Cardiac muscle cell (in vitro differentiated cells and primary cell): ENCODE measurements around the gene POU6F2. TPM values are rescaled to one million over a fixed set of nuclear protein-coding genes. Genes with fewer than 3 reads are reported as not detected.
"Not testable (repeated sequence)": the region's sequence is repeated elsewhere in the genome, so short reads cannot be mapped to it uniquely, and the experiment has no call there.

Experiments
- DNase-seq, 2 donors: peaks; one replicate each; pipeline versions ENCODE4 v3.0.0 to v3.0.0-alpha.2; 2010 to 2017; ENCODE audit warnings: low read depth in 1 of 2, low spot score in 1 of 2
- H3K27ac ChIP-seq: fragments of 200-600 bp; sonication (generic); 2 replicates; pipeline ENCODE4 v1.5.1; 2016
- H3K27me3 ChIP-seq: fragments of 200-600 bp; sonication (generic); 2 replicates; pipeline ENCODE4 v1.6.0; 2016; ENCODE audit warnings: control low read depth
- H3K36me3 ChIP-seq: fragments of 200-600 bp; sonication (generic); 2 replicates; pipeline ENCODE4 v1.5.1; 2016; ENCODE audit warnings: control low read depth
- H3K4me1 ChIP-seq: fragments of 200-600 bp; sonication (generic); 2 replicates; pipeline ENCODE4 v1.8.1; 2017; ENCODE audit warnings: low read depth, mild to moderate bottlenecking, mixed run types
- H3K4me3 ChIP-seq: fragments of 200-600 bp; sonication (generic); 2 replicates; pipeline ENCODE4 v1.5.1; 2016; ENCODE audit warnings: mild to moderate bottlenecking
- H3K9me3 ChIP-seq: fragments of 200-600 bp; sonication (generic); 2 replicates; pipeline ENCODE4 v1.5.1; 2017; ENCODE audit warnings: low read depth, mild to moderate bottlenecking, control low read depth
- CTCF ChIP-seq: IDR thresholded peaks from 2 replicates; pipeline ENCODE4 v1.5.1; 2012; ENCODE audit warnings: low read depth, mild to moderate bottlenecking, low read length
- polyA plus RNA-seq: library from polyadenylated mRNA; unstranded; fragments of >200 nt; fragmentation: Nextera tagmentation; extraction: Ambion mirVana; gene quantifications from 2 replicates; pipeline ENCODE4 v1.2.1, GENCODE V29; 2016
- total RNA-seq: library from RNA; depleted of rRNA; stranded (reverse); fragments of >200 nt; gene quantifications from 2 replicates; pipeline ENCODE4 v1.2.3, GENCODE V29; 2016

Gene POU6F2
- total and polyA plus RNA-seq, 2 experiments from 2014 or later = 1.7 to 3.6 TPM

DNA sequence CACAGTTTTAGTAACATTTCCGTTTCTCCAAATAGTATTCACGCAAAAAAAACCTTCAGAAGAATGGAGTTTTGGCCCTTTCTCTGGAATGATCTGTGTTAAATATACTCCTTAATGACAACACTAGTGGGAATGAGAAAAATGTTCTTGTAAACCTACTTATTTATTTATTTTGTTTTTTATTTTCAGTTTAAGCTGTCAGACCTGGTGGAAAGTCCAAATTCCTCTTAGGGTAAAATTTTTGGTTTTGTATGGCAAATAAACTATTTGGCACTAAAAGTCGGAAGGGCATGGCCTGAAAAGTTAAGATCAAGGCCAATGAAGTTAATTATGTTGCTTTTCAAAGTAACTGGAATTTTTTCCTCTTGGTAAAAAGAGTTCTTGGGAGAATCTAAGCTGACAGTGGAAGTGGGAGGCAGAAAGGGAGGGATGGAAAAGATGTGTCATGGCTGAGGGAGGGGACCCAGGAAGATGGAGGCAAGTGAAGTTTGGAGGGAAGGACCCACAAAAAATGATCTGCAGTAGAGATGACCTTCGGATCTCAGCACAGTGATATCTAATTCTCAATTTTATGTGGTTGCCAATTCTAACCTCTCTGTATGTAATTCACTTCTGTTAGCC is 35.2 kb upstream of the POU6F2 start:
- TF ChIP-seq CTCF = no peak
- no peaks in the 10 kb centered on the region for H3K9me3 ChIP-seq
- H3K4me1 ChIP-seq = no peaks in the 10 kb centered on the region
- no peak for DNase-seq
- no peak overlapping the region for H3K27ac ChIP-seq
- H3K36me3 ChIP-seq = no peaks in the 10 kb centered on the region
- no peak overlapping the region for H3K4me3 ChIP-seq
- H3K27me3 ChIP-seq = no peaks in the 10 kb centered on the region

DNA sequence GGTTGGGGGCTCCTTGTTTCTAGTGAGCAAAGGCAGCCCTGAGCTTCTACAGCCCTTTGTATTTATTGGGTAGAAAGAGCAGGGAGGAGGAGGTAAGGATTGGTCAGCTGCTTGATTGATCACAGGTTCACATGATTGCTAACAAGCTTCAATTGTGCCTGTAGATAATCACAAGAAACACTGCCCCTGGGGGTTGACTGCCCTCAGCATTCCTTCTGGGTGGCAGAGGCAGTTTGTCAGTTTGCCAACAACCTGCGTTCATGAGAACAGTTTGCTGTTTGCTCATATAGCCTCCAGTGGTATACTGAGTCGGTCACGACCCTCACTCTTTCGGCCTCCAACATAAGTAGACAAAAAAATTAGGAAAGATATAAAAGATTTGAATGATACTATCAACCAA is 30.2 kb upstream of the POU6F2 start:
- not testable (repeated sequence) for H3K36me3 ChIP-seq, H3K4me1 ChIP-seq, H3K4me3 ChIP-seq, H3K27ac ChIP-seq, DNase-seq, H3K27me3 ChIP-seq, H3K9me3 ChIP-seq

GRCh38 chr7:38950309-38950708 is 27.4 kb upstream of the POU6F2 start:
- Histone ChIP-seq H3K9me3 (no peaks in the 10 kb centered on the region), H3K4me3 (no peak overlapping the region), H3K4me1 (no peaks in the 10 kb centered on the region), H3K27me3 (no peaks in the 10 kb centered on the region), H3K36me3 (no peaks in the 10 kb centered on the region), H3K27ac (no peak overlapping the region)
- peak in 1 of 2 donors; percentile 7 for DNase-seq
- TF ChIP-seq CTCF = no peak

- H3K9me3 ChIP-seq = no peaks in the 10 kb centered on the region
- H3K4me3 ChIP-seq = no peak overlapping the region
- DNase-seq = no peak
- H3K27me3 ChIP-seq = no peaks in the 10 kb centered on the region
- H3K36me3 ChIP-seq = no peaks in the 10 kb centered on the region
- H3K27ac ChIP-seq = no peak overlapping the region
- H3K4me1 ChIP-seq = no peaks in the 10 kb centered on the region
- TF ChIP-seq CTCF = no peak
Measured at GRCh38 chr7:38951213-38951612, 26.5 kb upstream of the POU6F2 start.

DNA sequence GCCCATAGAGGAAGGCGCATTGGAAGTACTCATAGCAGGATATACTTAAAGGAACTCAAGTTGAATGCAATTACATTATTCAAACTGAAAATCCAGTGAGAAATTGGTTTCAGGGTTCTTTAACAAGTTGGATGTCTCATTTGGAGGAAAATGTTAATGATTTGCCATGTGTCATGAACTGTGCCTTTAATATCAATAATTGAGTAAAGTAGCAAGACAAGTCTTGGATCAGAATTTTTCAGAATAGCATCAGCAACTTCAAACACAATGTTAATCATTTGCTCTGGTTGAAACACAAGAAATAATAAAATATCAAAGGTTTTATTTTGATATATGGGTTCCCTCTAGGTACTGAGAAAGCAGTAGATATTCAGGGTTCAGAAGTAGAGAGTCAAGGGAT is 24.5 kb upstream of the POU6F2 start:
- no peak for TF ChIP-seq CTCF
- H3K27me3 ChIP-seq = no peaks in the 10 kb centered on the region
- DNase-seq = no peak
- H3K36me3 ChIP-seq = no peaks in the 10 kb centered on the region
- H3K4me1 ChIP-seq = no peaks in the 10 kb centered on the region
- no peak overlapping the region for H3K27ac ChIP-seq
- H3K4me3 ChIP-seq = no peak overlapping the region
- H3K9me3 ChIP-seq = no peaks in the 10 kb centered on the region

- Histone ChIP-seq H3K36me3 (no peaks in the 10 kb centered on the region), H3K9me3 (no peaks in the 10 kb centered on the region), H3K4me3 (no peak overlapping the region), H3K4me1 (no peaks in the 10 kb centered on the region), H3K27ac (no peak overlapping the region), H3K27me3 (no peaks in the 10 kb centered on the region)
- TF ChIP-seq CTCF = no peak
- no peak for DNase-seq
Measured at GRCh38 chr7:38953971-38954370, 23.7 kb upstream of the POU6F2 start.
